Right lobe of liver (tissue), 4 donors: ENCODE results near the gene RAB8B.

Source experiments
- CTCF ChIP-seq, 4 donors: fragments of 200-600 bp in 3 of 4; fragments of 450-650 bp in 1 of 4; IDR thresholded peaks; one replicate each; pipeline versions ENCODE4 v1.5.1 to v1.8.0; 2016 to 2022; ENCODE audit warnings: antibody characterized with exemption in 4 of 4, mild to moderate bottlenecking in 2 of 4
- POLR2A ChIP-seq: fragments of 450-650 bp; IDR thresholded peaks from one replicate; pipeline ENCODE4 v1.6.1; 2017; ENCODE audit warnings: antibody characterized with exemption, mild to moderate bottlenecking
- donor health status: DM: no; HTN: no; CAD: no.
- donor health status: DM: no; HTN: no; CAD: no.
- donor health status: DM: no; HTN: yes; CAD: no.

DNA sequence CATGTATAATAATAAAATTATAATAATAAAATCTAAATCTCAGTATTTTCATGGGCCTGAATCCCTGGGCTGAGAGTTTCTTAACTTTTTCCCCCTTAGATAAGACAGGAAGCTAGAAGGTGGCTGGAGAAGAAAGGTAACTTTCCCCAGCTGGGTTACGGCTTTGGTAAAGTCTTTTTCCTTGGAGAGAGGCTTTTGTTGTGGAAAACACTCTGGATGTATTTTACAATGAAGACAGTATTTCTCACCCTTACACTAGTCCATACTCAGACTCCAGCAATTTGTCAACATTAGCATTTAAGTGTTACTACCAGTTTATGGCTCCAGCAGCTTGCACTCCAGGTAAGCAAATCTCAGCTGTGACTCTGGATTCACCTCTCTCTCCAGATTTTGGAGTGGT is 122.9 kb downstream of the RAB8B start:
- TF ChIP-seq POLR2A = no peak
- TF ChIP-seq CTCF (IDR thresholded peaks at IDR 0.05) = no peak
